ENCODE data around the gene USHBP1. TPM values are rescaled to one million over a fixed set of nuclear protein-coding genes. Genes with fewer than 3 reads are reported as not detected.

USHBP1 gene
- total RNA-seq (ENCODE audit: low replicate concordance), result 1.1 TPM in 1 of 2 replicates, not detected in the other

GRCh38 chr19:17264641-17264979 is at the start of gene USHBP1:
USHBP1 (minus strand) TSS chr19:17264745; CDS start chr19:17264299, 446 bp downstream.

GRCh38 chr19:17309198-17309964 is 44.8 kb upstream of the USHBP1 start, which contains the start of gene DDA1:
DDA1 (plus strand) TSS chr19:17309563; CDS start chr19:17309655, 92 bp downstream.

GRCh38 chr19:17305517-17306284 is 41.2 kb upstream of the USHBP1 start, which contains the start of gene MRPL34:
MRPL34 (plus strand) TSS chr19:17305872; CDS start chr19:17305893, 21 bp downstream.

GRCh38 chr19:17303167-17303939 is 38.8 kb upstream of the USHBP1 start, which contains the start of gene ABHD8:
ABHD8 (minus strand) TSS chr19:17303425; CDS start chr19:17301616, 1,809 bp downstream.

GRCh38 chr19:17281391-17282304 is 17.1 kb upstream of the USHBP1 start, which contains the start of gene ANKLE1:
ANKLE1 (plus strand) TSS chr19:17281901; CDS start chr19:17281921, 20 bp downstream.

GRCh38 chr19:17266975-17267788 is 2.6 kb upstream of the USHBP1 start, which contains the start of gene BABAM1:
BABAM1 (plus strand) TSS chr19:17267443; CDS start chr19:17268807, 1,364 bp downstream.

GRCh38 chr19:17245535-17245984 is 19.0 kb downstream of the USHBP1 start, which contains the start of gene NR2F6:
NR2F6 (minus strand) TSS chr19:17245919; CDS start chr19:17245220, 699 bp downstream.

GRCh38 chr19:17226002-17226933 is 38.3 kb downstream of the USHBP1 start, which contains the start of gene OCEL1:
OCEL1 (plus strand) TSS chr19:17226226; CDS start chr19:17226248, 22 bp downstream.

GRCh38 chr19:17215127-17215971 is 49.2 kb downstream of the USHBP1 start, which contains the start of gene USE1:
USE1 (plus strand) TSS chr19:17215357; CDS start chr19:17215406, 49 bp downstream.

Other genes with a start within 250 kb of the USHBP1 start
- gene CPAMD8, start 237.9 kb downstream of the USHBP1 start, total RNA-seq (ENCODE audit: low replicate concordance), result 0.12 and 0.45 TPM in 2 replicates
- 1.2 and 1.6 TPM in 2 replicates for gene HAUS8, start 189.3 kb downstream of the USHBP1 start, total RNA-seq (ENCODE audit: low replicate concordance)
- 43.4 and 48.0 TPM in 2 replicates for gene MYO9B, start 189.0 kb downstream of the USHBP1 start, total RNA-seq (ENCODE audit: low replicate concordance)
- 29.6 and 48.1 TPM in 2 replicates for gene USE1, start 49.4 kb downstream of the USHBP1 start, total RNA-seq (ENCODE audit: low replicate concordance)
- gene OCEL1, start 38.5 kb downstream of the USHBP1 start, total RNA-seq (ENCODE audit: low replicate concordance), result 0.94 and 4.0 TPM in 2 replicates
- 17.8 and 50.4 TPM in 2 replicates for gene NR2F6, start 18.8 kb downstream of the USHBP1 start, total RNA-seq (ENCODE audit: low replicate concordance)
- gene BABAM1, start 2.7 kb upstream of the USHBP1 start, total RNA-seq (ENCODE audit: low replicate concordance), result 96.8 and 107 TPM in 2 replicates
- 0.12 and 0.38 TPM in 2 replicates for gene ANKLE1, start 17.2 kb upstream of the USHBP1 start, total RNA-seq (ENCODE audit: low replicate concordance)
- 5.3 and 7.5 TPM in 2 replicates for gene ABHD8, start 38.7 kb upstream of the USHBP1 start, total RNA-seq (ENCODE audit: low replicate concordance)
- gene MRPL34, start 41.1 kb upstream of the USHBP1 start, total RNA-seq (ENCODE audit: low replicate concordance), result 17.9 and 27.8 TPM in 2 replicates
- 8.4 and 34.8 TPM in 2 replicates for gene DDA1, start 44.8 kb upstream of the USHBP1 start, total RNA-seq (ENCODE audit: low replicate concordance)
- 3.3 and 4.8 TPM in 2 replicates for gene ANO8, start 70.1 kb upstream of the USHBP1 start, total RNA-seq (ENCODE audit: low replicate concordance)
- gene GTPBP3, start 72.8 kb upstream of the USHBP1 start, total RNA-seq (ENCODE audit: low replicate concordance), result 7.6 and 13.2 TPM in 2 replicates
- gene PLVAP, start 112.6 kb upstream of the USHBP1 start, total RNA-seq (ENCODE audit: low replicate concordance), result 0.08 and 1.1 TPM in 2 replicates
- gene CCDC194, start 129.5 kb upstream of the USHBP1 start, total RNA-seq (ENCODE audit: low replicate concordance), result not detected in 2 replicates
- gene BST2, start 140.9 kb upstream of the USHBP1 start, total RNA-seq (ENCODE audit: low replicate concordance), result 7.7 and 9.0 TPM in 2 replicates
- gene MVB12A, start 155.3 kb upstream of the USHBP1 start, total RNA-seq (ENCODE audit: low replicate concordance), result 10.4 and 36.0 TPM in 2 replicates
- under 0.01 and 0.12 TPM in 2 replicates for gene TMEM221, start 183.9 kb upstream of the USHBP1 start, total RNA-seq (ENCODE audit: low replicate concordance)
- gene NXNL1, start 196.2 kb upstream of the USHBP1 start, total RNA-seq (ENCODE audit: low replicate concordance), result not detected in 2 replicates
- gene SLC27A1, start 205.8 kb upstream of the USHBP1 start, total RNA-seq (ENCODE audit: low replicate concordance), result 11.7 and 59.9 TPM in 2 replicates
- 26.0 and 53.5 TPM in 2 replicates for gene PGLS, start 246.9 kb upstream of the USHBP1 start, total RNA-seq (ENCODE audit: low replicate concordance)